ENCODE measurements around the gene SUGCT.

SUGCT gene

DNA sequence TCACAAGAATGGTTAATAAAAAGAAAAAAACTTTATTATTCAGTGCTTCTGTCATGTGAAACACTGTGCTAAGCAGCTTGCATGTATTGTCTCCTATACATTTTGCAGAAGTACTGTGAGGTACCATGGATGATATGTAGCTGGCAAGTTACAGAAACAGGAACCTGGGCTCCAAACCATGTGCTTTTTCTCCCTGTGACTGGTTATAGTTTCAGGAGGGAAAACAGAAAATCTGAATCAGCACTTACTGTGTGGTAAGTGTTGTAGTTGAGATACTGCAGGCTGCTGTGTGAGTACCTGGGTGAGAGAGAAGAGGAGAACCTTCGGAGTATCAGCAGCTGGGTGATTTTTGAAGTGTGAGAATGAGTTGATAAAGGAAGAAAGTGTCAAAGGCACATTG lies 285.0 kb downstream of the SUGCT start:
- no peak overlapping the region for H3K9ac ChIP-seq (ENCODE audit: low read depth, low read length)
- H3K4me1 ChIP-seq (ENCODE audit: insufficient read depth, low read length) = peaks cover 16% of the 10 kb centered on the region
- H3K36me3 ChIP-seq (ENCODE audit: insufficient read depth, low read length) = no peaks in the 10 kb centered on the region
- no peaks in the 10 kb centered on the region for H3K9me3 ChIP-seq (ENCODE audit: control insufficient read depth, insufficient read depth, low read length)

- H3K4me1 ChIP-seq (ENCODE audit: insufficient read depth, low read length) = peaks cover 16% of the 10 kb centered on the region
Observed at GRCh38 chr7:40421433-40421832, 286.6 kb downstream of the SUGCT start.

GRCh38 chr7:40425696-40426095 lies 290.9 kb downstream of the SUGCT start:
- Histone ChIP-seq H3K4me1 (ENCODE audit: insufficient read depth, low read length) (peaks cover 7% of the 10 kb centered on the region; the same call in 1 of the 2 replicates), H3K9ac (ENCODE audit: low read depth, low read length) (no peak overlapping the region), H3K9me3 (ENCODE audit: control insufficient read depth, insufficient read depth, low read length) (no peaks in the 10 kb centered on the region; the same call in 1 of the 2 replicates), H3K36me3 (ENCODE audit: insufficient read depth, low read length) (no peaks in the 10 kb centered on the region)

More at GRCh38 chr7:40421433-40421832, 286.6 kb downstream of the SUGCT start:
- Histone ChIP-seq H3K9ac (ENCODE audit: low read depth, low read length) (no peak overlapping the region), H3K9me3 (ENCODE audit: control insufficient read depth, insufficient read depth, low read length) (no peaks in the 10 kb centered on the region), H3K36me3 (ENCODE audit: insufficient read depth, low read length) (no peaks in the 10 kb centered on the region)

DNA sequence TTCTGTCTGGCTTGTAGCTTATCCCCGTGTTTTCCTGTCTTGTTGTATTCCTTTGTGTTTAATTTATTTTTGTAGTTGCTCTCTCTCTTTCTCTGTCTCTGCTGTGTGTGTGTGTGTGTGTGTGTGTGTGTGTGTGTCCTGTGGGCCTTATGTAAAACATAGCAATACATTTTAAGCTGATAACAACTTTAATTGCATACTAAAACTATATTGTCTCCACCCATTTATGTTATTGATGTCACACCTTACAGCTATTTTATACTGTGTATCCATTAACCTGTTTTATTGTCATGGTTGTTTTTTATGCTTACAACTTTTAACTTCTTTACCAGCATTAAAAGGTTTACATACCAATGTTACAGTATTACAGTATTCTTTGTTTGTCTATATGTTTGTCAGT lies 293.6 kb downstream of the SUGCT start:
- Histone ChIP-seq H3K4me1 (ENCODE audit: insufficient read depth, low read length) (no peaks in the 10 kb centered on the region), H3K9ac (ENCODE audit: low read depth, low read length) (no peak overlapping the region), H3K9me3 (ENCODE audit: control insufficient read depth, insufficient read depth, low read length) (no peaks in the 10 kb centered on the region; the same call in 1 of the 2 replicates), H3K36me3 (ENCODE audit: insufficient read depth, low read length) (no peaks in the 10 kb centered on the region)

- H3K9ac ChIP-seq (ENCODE audit: low read depth, low read length) = no peak overlapping the region
- no peaks in the 10 kb centered on the region for H3K36me3 ChIP-seq (ENCODE audit: insufficient read depth, low read length)
- no peaks in the 10 kb centered on the region for H3K4me1 ChIP-seq (ENCODE audit: insufficient read depth, low read length)
- no peaks in the 10 kb centered on the region; the same call in 1 of the 2 replicates for H3K9me3 ChIP-seq (ENCODE audit: control insufficient read depth, insufficient read depth, low read length)
Observed at GRCh38 chr7:40429826-40430225, 295.0 kb downstream of the SUGCT start.

GRCh38 chr7:40432046-40432445 lies 297.2 kb downstream of the SUGCT start:
- H3K9ac ChIP-seq (ENCODE audit: low read depth, low read length) = no peak overlapping the region
- H3K9me3 ChIP-seq (ENCODE audit: control insufficient read depth, insufficient read depth, low read length) = no peaks in the 10 kb centered on the region; the same call in 1 of the 2 replicates
- no peaks in the 10 kb centered on the region for H3K36me3 ChIP-seq (ENCODE audit: insufficient read depth, low read length)
- no peaks in the 10 kb centered on the region for H3K4me1 ChIP-seq (ENCODE audit: insufficient read depth, low read length)

DNA sequence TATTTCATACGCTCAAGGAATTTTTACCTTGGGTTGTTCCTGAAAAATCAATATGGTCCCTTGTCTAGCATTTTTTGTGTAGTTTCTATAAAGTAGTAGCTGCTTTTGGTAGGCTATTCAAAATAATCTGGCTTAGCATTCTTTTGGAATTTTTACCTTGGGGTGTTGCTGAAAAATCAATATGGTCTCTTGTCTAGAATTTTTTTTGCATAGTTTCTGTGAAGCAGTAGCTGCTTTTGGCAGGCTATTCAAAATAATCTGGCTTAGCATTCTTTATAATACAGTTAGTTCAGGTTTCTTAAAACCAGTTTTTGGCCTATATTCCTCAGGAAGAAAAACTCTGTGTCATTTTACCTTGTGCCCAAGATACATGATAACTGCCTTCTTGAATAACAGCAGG lies 301.9 kb downstream of the SUGCT start:
- Histone ChIP-seq H3K4me1 (ENCODE audit: insufficient read depth, low read length) (no peaks in the 10 kb centered on the region), H3K36me3 (ENCODE audit: insufficient read depth, low read length) (no peaks in the 10 kb centered on the region), H3K9me3 (ENCODE audit: control insufficient read depth, insufficient read depth, low read length) (no peaks in the 10 kb centered on the region), H3K9ac (ENCODE audit: low read depth, low read length) (no peak overlapping the region)

DNA sequence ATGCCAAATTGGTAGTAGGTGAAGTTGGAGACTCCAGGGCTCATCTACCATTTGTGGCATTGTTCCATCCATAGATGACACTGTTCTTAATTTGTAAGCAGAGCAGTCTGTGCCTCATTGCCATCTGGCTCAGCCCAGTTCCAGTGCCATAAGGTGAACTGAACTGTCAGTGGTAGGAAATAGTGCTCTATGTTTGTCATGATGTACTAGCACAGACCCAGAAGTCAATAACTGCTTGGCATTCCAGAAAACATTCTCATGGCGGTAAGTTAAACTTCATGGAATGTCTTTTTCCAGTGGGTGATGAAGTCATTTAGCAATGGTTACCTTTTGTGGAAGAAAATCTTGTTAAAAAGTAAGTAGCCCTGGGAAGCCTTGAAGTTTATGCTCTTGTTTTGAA lies 302.7 kb downstream of the SUGCT start:
- no peaks in the 10 kb centered on the region for H3K9me3 ChIP-seq (ENCODE audit: control insufficient read depth, insufficient read depth, low read length)
- no peaks in the 10 kb centered on the region for H3K4me1 ChIP-seq (ENCODE audit: insufficient read depth, low read length)
- H3K9ac ChIP-seq (ENCODE audit: low read depth, low read length) = no peak overlapping the region
- no peaks in the 10 kb centered on the region for H3K36me3 ChIP-seq (ENCODE audit: insufficient read depth, low read length)

- no peaks in the 10 kb centered on the region for H3K36me3 ChIP-seq (ENCODE audit: insufficient read depth, low read length)
- H3K4me1 ChIP-seq (ENCODE audit: insufficient read depth, low read length) = no peaks in the 10 kb centered on the region
- no peaks in the 10 kb centered on the region for H3K9me3 ChIP-seq (ENCODE audit: control insufficient read depth, insufficient read depth, low read length)
- H3K9ac ChIP-seq (ENCODE audit: low read depth, low read length) = no peak overlapping the region
Observed at GRCh38 chr7:40437936-40438634, 303.3 kb downstream of the SUGCT start.

DNA sequence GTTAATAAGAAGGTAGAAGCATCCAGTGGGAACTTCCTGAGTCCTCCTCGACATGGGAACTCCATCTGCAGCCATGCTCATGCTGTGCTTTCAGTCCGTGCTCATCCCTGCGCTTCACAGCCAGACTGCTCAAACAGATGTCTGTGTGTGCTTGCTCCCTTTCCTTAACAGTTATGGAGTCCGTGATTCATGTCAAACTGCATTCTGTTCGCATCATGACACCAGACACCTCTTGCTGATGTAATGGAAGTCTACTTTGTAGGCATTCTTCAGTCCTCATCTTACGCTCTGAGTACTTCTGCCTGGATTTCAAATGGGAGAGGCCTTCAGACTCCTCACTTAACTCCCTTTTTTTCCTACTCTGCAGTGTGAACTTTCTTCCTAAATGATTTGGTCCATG lies 304.9 kb downstream of the SUGCT start:
- H3K4me1 ChIP-seq (ENCODE audit: insufficient read depth, low read length) = no peaks in the 10 kb centered on the region
- no peaks in the 10 kb centered on the region for H3K36me3 ChIP-seq (ENCODE audit: insufficient read depth, low read length)
- H3K9me3 ChIP-seq (ENCODE audit: control insufficient read depth, insufficient read depth, low read length) = no peaks in the 10 kb centered on the region
- H3K9ac ChIP-seq (ENCODE audit: low read depth, low read length) = no peak overlapping the region

DNA sequence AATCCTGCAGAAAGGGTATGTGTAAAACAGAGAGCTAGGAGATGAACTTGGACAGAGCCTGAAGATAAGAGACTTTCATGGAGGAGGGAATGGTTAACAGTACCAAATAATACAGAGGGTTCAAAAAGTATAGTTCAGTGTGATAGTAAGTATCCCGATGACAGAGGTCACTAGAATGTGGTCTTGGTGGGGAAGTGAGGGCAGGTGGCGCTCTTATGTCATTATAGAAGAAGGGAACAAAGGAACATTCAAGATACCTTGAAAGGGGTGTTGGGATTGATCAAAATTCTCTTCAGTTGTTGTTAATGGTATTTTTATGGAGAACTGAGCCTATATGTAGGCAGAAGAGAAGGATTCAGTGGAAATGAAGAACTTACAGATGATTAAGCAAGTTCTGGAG lies 312.5 kb downstream of the SUGCT start:
- Histone ChIP-seq H3K36me3 (ENCODE audit: insufficient read depth, low read length) (no peaks in the 10 kb centered on the region), H3K4me1 (ENCODE audit: insufficient read depth, low read length) (no peaks in the 10 kb centered on the region), H3K9ac (ENCODE audit: low read depth, low read length) (no peak overlapping the region), H3K9me3 (ENCODE audit: control insufficient read depth, insufficient read depth, low read length) (no peaks in the 10 kb centered on the region)

DNA sequence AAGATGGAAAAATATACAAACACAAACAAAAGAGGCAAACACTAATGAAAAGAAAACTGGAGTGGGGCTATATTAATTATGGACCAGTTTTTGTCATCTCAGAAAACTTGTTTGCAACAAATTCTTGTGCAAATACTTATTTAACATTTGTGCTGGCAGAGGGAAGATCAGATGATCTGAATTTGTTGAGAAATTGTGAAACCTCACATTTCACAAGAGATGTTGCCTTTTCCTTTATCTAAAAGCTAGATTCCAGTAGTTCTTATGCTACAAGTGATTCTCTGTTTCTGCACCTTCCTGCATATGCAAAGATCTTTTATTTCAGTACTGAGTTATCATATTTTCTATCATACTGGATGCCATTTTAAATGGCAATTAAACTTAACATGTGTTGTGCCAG lies 320.7 kb downstream of the SUGCT start:
- Histone ChIP-seq H3K9me3 (ENCODE audit: control insufficient read depth, insufficient read depth, low read length) (no peaks in the 10 kb centered on the region), H3K9ac (ENCODE audit: low read depth, low read length) (no peak overlapping the region), H3K36me3 (ENCODE audit: insufficient read depth, low read length) (no peaks in the 10 kb centered on the region), H3K4me1 (ENCODE audit: insufficient read depth, low read length) (no peaks in the 10 kb centered on the region)

DNA sequence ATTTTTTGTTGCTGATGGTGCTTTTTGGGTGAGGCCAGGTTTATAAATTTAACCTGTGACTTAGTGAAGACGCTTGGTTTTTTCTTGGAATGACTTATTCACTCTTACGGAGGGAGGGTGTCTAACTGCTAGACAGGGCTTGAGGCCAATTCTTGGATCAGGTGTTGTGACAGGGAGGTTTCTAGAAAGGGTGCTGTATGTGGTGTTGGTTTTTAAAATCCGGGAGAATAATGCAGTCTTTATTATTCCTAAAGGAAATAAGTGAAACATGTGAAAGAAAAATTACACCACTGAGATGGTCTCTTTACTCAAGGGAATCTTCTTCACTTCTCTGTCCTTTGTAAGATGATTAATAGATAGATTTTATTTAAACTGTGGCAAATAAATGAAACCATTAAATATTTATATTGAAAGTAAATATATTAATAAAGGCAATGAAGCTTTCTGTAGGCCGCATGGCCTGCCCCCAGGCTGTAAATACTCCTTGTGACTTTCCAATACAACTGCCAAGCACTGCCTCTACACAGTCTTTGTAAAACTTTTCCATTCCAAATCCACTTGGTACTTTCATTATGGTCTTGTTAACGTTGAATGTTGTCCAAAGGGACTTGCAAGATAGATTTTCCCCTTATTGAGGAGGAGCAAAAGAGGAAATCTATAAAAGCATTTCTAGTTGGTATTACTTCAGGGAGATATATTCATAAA lies 323.1 kb downstream of the SUGCT start:
- H3K36me3 ChIP-seq (ENCODE audit: insufficient read depth, low read length) = no peaks in the 10 kb centered on the region
- H3K9me3 ChIP-seq (ENCODE audit: control insufficient read depth, insufficient read depth, low read length) = no peaks in the 10 kb centered on the region
- no peaks in the 10 kb centered on the region for H3K4me1 ChIP-seq (ENCODE audit: insufficient read depth, low read length)
- no peak overlapping the region for H3K9ac ChIP-seq (ENCODE audit: low read depth, low read length)

DNA sequence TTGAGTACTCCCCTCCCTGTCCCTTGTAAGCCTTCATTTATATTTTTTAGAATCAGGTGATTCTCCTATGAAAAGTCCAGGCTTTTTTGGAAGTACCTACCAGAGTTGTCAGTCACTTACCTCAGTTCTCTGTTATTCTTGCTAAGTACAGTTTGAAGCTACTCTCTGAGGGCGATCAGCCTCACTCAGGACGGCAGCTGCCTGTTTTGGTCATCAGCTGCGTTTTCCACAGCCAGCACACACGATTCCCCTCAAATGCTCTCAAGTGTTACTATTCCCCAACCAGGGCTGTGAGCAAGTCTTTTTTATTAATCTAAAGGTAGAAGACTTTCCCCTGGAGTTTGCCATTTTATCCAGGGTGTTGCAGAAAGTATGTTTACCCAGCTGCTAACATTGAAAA lies 328.6 kb downstream of the SUGCT start:
- H3K9me3 ChIP-seq (ENCODE audit: control insufficient read depth, insufficient read depth, low read length) = no peaks in the 10 kb centered on the region
- no peaks in the 10 kb centered on the region for H3K4me1 ChIP-seq (ENCODE audit: insufficient read depth, low read length)
- H3K9ac ChIP-seq (ENCODE audit: low read depth, low read length) = no peak overlapping the region
- no peaks in the 10 kb centered on the region for H3K36me3 ChIP-seq (ENCODE audit: insufficient read depth, low read length)
